ENCODE results near the gene IDNK.

IDNK gene

GRCh38 chr9:83670381-83670780, 47.4 kb downstream of the IDNK start:
- in situ Hi-C loops (cut with HindIII; ENCODE audit: low pct_ligation_motif_present, low pct_unique_long_range_greater_than_20kb, low sequenced_read_pairs), result no loop called here
- no peak for DNase-seq

GRCh38 chr9:83671451-83671850, 48.5 kb downstream of the IDNK start:
- in situ Hi-C loops (cut with HindIII; ENCODE audit: low pct_ligation_motif_present, low pct_unique_long_range_greater_than_20kb, low sequenced_read_pairs), result no loop called here
- DNase-seq, result no peak

DNA sequence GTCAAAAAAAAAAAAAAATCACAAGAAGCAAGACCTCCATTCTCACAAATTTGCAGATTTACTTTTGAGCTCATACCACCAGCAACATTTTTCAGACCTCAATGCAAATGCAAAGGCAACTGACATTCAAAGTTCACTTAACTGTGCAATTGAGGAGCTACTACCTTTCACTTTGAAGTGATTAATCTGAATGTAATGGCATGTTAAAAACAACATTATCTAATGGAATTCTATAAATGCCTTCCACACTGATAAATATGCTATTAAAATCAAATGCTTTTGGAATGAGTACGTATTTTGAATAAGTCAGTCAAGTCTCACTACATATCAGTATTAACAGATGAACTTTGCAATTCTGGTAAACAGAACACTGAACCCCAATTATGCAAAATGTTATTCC, 52.5 kb downstream of the IDNK start:
- in situ Hi-C loops (cut with HindIII; ENCODE audit: low pct_ligation_motif_present, low pct_unique_long_range_greater_than_20kb, low sequenced_read_pairs), result no loop called here

DNA sequence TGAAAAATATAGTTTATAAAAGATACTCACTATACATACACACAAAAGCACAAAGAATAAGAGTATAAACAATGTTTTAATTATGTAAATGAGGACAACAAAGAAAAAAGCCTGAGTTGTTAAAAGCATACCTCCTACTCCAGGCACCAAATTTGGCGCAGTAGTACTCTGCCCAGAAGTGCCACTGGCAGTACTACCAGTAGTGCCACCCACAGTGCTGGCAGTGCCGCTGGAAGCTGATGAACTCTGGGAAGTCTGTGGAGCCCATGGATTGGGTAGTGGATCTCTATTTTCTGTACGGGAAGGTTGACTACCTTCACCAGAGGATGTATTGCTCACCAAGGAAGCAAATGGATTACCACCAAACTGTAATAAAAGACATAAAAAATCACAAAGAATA, 54.7 kb downstream of the IDNK start:
- in situ Hi-C loops (cut with HindIII; ENCODE audit: low pct_ligation_motif_present, low pct_unique_long_range_greater_than_20kb, low sequenced_read_pairs), result no loop called here
- DNase-seq, result no peak

More for the DNA sequence above, 52.5 kb downstream of the IDNK start:
- DNase-seq, result no peak

GRCh38 chr9:83680233-83680632, 57.3 kb downstream of the IDNK start:
- no peak for DNase-seq
- in situ Hi-C loops (cut with HindIII; ENCODE audit: low pct_ligation_motif_present, low pct_unique_long_range_greater_than_20kb, low sequenced_read_pairs), result no loop called here

DNA sequence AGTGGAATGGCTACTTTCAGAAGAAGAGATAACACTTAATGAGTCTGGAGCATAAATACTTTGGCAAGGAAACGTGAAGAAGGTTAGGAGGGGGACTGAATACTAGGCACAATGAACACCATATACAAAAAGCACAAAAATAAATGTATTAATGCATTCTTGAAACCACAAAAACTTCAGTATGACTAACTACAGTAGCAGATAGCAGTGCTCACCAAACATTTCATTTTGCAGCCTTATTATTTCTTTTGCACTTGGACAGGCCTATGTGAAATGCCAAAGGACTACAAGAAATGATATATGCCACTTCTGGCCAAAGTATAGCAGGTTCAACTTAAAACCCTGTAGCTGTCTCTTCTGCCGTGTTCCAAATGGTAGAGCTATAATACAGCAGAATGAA, 58.5 kb downstream of the IDNK start:
- DNase-seq, result no peak
- in situ Hi-C loops (cut with HindIII; ENCODE audit: low pct_ligation_motif_present, low pct_unique_long_range_greater_than_20kb, low sequenced_read_pairs), result no loop called here

DNA sequence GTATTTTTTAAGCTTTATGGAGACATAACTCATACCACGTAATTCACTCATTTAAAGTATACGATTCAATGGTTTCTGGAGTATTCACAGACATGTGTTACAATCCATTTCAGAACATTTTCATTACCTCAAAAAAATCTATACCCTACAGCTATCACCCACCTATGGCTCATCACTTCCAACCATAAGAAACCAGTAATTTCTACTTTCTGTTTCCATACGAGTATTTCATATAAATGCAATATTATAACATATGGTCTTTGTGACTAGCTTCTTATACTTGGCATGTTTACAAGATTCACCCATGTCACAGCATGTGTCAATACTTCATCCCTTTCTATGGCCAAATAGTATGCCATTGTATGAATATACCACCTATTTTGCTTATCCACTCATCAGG, 66.0 kb downstream of the IDNK start:
- DNase-seq, result no peak
- in situ Hi-C loops (cut with HindIII; ENCODE audit: low pct_ligation_motif_present, low pct_unique_long_range_greater_than_20kb, low sequenced_read_pairs), result no loop called here

DNA sequence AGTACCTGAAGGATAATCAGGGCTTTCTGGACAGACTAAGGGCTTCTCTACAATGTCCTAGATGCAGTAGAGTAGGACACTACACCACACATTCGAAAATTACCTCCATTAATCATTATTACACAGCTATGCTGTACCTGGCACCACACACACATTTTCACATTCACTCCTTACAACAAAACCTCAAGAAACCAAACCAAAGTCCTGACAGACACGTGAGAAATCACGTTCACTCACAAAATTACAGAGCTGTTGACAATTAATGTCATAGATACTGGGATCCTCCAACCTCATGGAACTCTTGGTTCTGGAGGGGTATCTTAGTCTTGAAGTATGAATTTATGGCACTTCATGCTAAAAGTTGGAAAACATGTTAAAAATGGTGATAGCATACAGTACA, 68.5 kb downstream of the IDNK start:
- no peak for DNase-seq
- in situ Hi-C loops (cut with HindIII; ENCODE audit: low pct_ligation_motif_present, low pct_unique_long_range_greater_than_20kb, low sequenced_read_pairs), result no loop called here
